Stimulated activated CD8-positive, alpha-beta memory T cell treated with anti-CD3 and anti-CD28 coated beads, Interleukin-12 subunit alpha, Interleukin-12 subunit beta, amount 100 ng/mL, for 1 hour (primary cell): ENCODE results near the gene GAMT.
"Not testable (repeated sequence)": the region's sequence is repeated elsewhere in the genome, so short reads cannot be mapped to it uniquely, and the experiment has no call there.

Experiments
- DNase-seq: peaks from one replicate; pipeline ENCODE4 v3.0.0-alpha.2; 2020; ENCODE audit warnings: low read depth

GAMT gene

GRCh38 chr19:1433119-1434039, 32.0 kb upstream of the GAMT start:
- no peak for DNase-seq

- no peak for DNase-seq
Observed at GRCh38 chr19:1432507-1432887, 31.2 kb upstream of the GAMT start.

GRCh38 chr19:1431759-1432506, 30.6 kb upstream of the GAMT start:
- DNase-seq: no peak

- no peak for DNase-seq
Observed at GRCh38 chr19:1430246-1430645, 28.9 kb upstream of the GAMT start.

- DNase-seq: no peak
Observed at GRCh38 chr19:1429750-1430149, 28.4 kb upstream of the GAMT start.

- no peak for DNase-seq
Observed at GRCh38 chr19:1428738-1429391, 27.5 kb upstream of the GAMT start.

GRCh38 chr19:1427221-1427920, 26.0 kb upstream of the GAMT start:
- no peak for DNase-seq

- DNase-seq: no peak
Observed at GRCh38 chr19:1426736-1427135, 25.4 kb upstream of the GAMT start.

- DNase-seq: no peak
Observed at GRCh38 chr19:1425902-1426301, 24.6 kb upstream of the GAMT start.

GRCh38 chr19:1425102-1425837, 23.9 kb upstream of the GAMT start:
- DNase-seq: no peak

GRCh38 chr19:1424192-1424955, 23.0 kb upstream of the GAMT start:
- no peak for DNase-seq

GRCh38 chr19:1423436-1424191, 22.3 kb upstream of the GAMT start:
- no peak for DNase-seq

- no peak for DNase-seq
Observed at GRCh38 chr19:1422943-1423342, 21.6 kb upstream of the GAMT start.

- DNase-seq: no peak
Observed at GRCh38 chr19:1422360-1422759, 21.0 kb upstream of the GAMT start.

GRCh38 chr19:1421958-1422305, 20.6 kb upstream of the GAMT start:
- no peak for DNase-seq

GRCh38 chr19:1421218-1421957, 20.0 kb upstream of the GAMT start:
- no peak for DNase-seq

GRCh38 chr19:1420590-1420989, 19.2 kb upstream of the GAMT start:
- no peak for DNase-seq

- DNase-seq: not testable (repeated sequence)
Observed at GRCh38 chr19:1420085-1420484, 18.7 kb upstream of the GAMT start.
